Measurements from ENCODE around the gene ARL10.

GRCh38 chr5:176366232-176366894, 1.1 kb downstream of the ARL10 start:
- TF ChIP-seq CTCF (IDR thresholded peaks at IDR 0.05; ENCODE audit: low read length) = no peak
- TF ChIP-seq EZH2phosphoT487 (IDR thresholded peaks at IDR 0.05; ENCODE audit: low read length) = no peak

Measured in MM.1S (cell line).